DMS114 treated with DMSO at 0.1 percent for 48 hours (cell line): ENCODE data around the gene SLC6A18.

Source experiments
- DNase-seq: peaks from one replicate; lab custom pipeline; 2025; ENCODE audit not compliant: unreplicated experiment; lab: John Stamatoyannopoulos, UW

The SLC6A18 gene

GRCh38 chr5:1225081-1225480 lies at the start of gene SLC6A18:
Gene SLC6A18 (plus strand): TSS chr5:1225381. CDS start chr5:1225478, 97 bp downstream.
- DNase-seq, result no peak

DNA sequence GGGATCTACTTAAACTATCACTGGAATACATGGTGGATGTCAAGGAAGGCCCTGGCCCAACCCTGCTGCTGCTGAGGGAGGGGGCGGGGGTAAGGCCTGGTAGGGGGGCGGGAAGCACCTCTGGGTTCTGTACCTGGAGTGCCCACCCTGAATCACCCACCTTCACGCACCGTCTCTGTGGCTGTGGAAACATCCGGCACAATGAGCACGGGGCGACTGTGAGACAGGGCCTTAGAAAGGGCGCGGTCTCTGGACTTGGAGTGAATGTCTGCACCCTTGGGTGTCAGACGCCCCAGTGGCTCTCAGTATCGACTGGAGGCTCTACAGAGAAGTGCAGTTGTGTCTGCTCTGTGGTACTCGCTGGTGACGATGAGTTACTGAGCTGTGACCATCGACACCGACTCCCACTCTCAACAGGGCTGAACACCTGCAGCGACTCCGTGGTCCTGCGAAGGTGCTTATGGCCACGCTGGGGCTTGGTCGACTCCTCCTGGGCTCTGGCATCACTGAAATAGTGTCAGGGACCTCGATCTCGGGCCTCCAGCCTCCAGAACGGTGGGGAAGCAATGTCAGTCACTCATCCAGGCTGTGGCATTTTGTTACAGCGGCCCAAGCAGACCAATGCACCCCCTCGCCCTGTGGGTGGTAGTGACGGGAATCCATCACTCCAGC lies 49.2 kb upstream of the SLC6A18 start:
- no peak for DNase-seq

- no peak for DNase-seq
Observed at GRCh38 chr5:1176473-1177391, 48.4 kb upstream of the SLC6A18 start.

- no peak for DNase-seq
Observed at GRCh38 chr5:1177826-1178528, 47.2 kb upstream of the SLC6A18 start.

- no peak for DNase-seq
Observed at GRCh38 chr5:1178529-1179382, 46.4 kb upstream of the SLC6A18 start.

DNA sequence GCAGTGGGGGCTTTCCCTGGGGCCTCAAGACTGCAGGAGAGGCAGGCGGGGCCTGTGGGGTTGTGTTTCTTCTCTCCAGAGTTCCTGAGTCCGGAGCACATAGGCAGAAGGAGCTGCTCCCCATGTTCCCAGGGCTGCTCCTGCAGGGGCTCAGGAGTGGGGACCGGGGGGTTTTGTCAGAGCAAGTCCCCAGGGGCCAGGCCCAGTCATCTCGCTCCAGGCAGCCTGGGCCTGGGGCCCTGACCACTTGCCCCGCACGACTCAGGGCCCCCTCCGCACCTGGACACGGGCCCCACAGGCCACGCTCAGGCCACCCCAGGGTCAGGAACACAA lies 45.8 kb upstream of the SLC6A18 start:
- no peak for DNase-seq

DNA sequence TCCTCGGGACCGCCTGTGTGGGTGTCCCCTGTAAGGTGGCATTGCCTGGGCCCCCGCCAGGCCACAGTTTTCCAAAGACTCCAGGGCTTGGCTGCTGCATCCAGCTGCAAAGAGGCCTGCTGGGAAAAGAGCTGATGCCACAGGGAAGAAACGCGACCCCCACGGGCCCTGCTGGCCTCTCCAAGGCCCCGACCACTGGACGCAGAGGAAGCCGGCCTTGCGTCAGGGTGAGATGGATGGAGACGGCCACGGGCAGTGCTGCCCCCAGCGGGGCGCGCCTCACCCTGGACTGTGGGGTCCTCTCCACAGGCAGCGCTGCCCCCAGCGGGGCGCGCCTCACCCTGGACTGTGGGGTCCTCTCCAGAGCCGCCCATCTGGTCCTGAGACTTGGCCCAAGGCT lies 45.1 kb upstream of the SLC6A18 start:
- no peak for DNase-seq

- DNase-seq, result no peak
Observed at GRCh38 chr5:1180841-1181271, 44.3 kb upstream of the SLC6A18 start.

DNA sequence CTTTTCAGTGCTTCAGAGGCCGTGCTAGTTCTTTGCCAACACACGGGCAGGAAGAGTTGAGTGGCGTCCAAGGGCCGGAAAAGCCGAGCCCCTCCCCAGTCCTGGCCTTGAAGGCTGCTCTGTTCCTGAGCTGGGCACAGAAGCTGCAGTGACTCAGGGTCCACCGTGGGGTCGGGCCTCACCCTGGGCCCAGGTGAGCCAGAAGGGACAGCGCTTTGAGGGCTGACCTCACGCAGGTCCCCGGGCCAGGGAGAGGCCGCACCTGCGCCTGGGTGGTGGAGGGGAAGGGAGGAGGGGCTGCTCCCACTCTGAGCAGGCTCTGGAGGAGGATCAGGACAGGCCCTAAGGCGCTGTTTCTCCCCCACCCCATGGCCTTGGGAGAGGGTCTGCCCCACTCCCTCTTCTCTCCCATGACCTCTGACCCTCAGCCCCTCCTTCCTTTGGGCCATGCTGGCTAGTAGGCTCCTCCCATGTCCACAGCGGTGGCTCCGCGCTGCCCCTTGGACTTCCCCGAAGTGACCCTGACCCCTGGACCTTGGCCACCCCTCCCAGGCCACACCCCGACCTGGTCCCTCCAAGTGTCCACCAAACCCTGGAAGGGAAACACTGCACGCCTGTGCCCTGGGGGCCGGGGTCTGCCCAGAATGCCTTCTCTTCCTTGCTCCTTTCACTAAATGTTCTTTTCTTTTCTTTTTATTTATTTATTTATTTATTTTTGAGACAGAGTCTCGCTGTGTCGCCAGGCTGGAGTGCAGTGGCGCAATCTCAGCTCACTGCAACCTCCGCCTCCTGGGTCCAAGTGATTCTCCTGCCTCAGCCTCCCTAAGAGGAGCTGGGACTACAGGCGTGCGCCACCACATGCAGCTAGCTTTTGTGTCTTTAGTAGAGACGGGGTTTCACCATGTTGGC lies 43.5 kb upstream of the SLC6A18 start:
- DNase-seq, result no peak

GRCh38 chr5:1182360-1182632 lies 42.9 kb upstream of the SLC6A18 start:
- no peak for DNase-seq

DNA sequence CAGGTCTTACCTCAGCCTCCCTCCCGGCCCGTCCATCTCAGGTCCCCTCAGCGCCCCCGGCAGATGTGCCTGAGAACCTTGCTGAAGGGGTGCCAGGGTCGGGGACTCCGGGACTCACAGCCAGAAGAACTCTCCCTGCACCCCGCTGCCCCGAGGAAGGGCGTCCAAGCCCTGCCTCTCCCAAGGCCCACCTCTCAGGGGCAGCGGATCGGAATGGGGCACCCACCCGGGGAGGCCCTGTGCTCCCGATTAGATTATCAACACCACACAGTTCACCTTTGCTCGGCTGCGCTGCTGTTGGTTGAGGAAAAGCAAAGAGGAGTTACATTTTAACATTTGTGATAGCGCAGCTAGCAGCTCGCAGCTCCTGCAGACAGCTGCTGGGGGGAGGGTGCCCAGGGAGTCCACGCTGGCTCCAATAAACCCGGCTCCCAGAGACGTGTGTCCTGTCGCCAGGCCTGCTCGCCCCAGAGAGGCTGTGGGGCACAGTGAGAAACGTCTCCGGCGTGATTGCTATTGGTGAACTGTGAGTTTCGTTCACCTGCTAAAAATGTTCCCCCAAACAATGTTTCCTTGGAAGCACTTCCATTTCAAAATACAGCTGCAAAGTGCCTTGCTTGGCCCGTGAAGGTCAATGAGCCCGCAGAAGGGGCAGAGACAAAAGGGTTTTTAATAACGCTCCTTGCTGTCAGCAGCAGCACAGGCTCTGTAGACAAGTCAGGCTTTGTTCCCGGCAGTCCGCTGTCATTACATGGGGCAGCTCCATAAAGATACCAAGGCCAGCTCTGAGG lies 42.4 kb upstream of the SLC6A18 start:
- no peak for DNase-seq

GRCh38 chr5:1183424-1184162 lies 41.6 kb upstream of the SLC6A18 start:
- DNase-seq, result no peak

- DNase-seq, result no peak
Observed at GRCh38 chr5:1184163-1184470, 41.1 kb upstream of the SLC6A18 start.

DNA sequence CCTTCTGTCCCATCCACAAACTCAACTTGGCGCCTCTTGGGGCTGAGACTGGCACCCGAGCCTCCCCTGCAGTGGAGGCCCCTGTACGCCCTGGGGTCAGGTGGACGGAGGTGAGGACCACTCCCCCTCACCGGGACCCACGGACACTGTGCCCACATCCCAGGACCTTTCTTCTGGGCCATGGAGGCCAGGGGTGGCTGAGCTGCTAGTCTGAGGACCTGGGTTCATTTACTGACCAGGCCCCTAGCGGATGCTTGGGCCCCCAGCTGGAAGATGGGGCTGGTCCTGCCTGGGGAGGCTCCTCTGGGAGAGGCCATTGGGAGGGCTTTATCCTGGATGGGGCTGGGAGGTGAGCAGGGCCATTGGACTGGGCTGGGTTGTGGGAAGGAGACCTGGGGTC lies 40.7 kb upstream of the SLC6A18 start:
- DNase-seq, result no peak

- DNase-seq, result no peak
Observed at GRCh38 chr5:1185038-1185627, 40.0 kb upstream of the SLC6A18 start.

GRCh38 chr5:1185629-1186350 lies 39.4 kb upstream of the SLC6A18 start:
- no peak for DNase-seq

- DNase-seq, result no peak
Observed at GRCh38 chr5:1186351-1187233, 38.6 kb upstream of the SLC6A18 start.
